GF-D8 (cell line): Measurements from ENCODE around the gene NFASC.

Experiments
- DNase-seq: peaks from one replicate; lab custom pipeline; 2025; lab: John Stamatoyannopoulos, UW

NFASC gene

DNA sequence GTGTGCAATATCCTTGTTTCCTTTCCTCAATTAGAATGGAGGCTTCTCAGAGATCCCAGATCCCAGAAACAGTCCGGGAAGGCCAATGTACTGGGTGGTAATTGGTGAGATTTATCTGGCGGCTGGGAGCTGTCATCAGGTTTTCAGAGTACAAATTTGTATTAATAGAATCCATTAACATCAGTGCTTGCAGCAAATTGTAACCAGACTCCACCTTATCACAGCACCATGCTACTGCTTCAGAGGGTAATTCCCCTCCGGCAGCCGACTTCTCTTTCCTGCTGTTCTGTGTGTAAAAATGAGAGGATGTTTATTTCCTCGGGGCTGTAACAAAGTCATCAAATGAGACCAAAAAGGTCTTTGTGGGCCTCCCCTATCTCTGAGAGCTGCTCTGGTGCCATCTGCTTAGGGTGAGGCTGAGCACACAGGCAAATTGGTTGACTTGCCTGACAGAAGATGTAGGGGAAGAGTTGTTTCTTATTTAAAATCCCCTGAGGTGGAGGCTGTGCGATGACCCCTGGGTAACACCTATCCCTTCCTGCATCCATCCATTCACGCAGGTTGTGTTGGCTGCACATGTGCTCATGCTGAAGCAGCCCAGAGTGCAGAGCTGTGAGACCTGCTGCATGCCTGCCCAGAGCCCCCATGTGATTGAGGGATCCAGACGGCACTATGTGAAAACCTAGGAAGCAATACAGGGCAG, 19.2 kb downstream of the NFASC start:
- no peak for DNase-seq

GRCh38 chr1:204891860-204892259, 21.2 kb downstream of the NFASC start:
- no peak for DNase-seq

GRCh38 chr1:204894031-204894430, 23.4 kb downstream of the NFASC start:
- DNase-seq, result no peak

- DNase-seq, result no peak
These were observed 23.9 kb downstream of the NFASC start for GRCh38 chr1:204894606-204895005.

DNA sequence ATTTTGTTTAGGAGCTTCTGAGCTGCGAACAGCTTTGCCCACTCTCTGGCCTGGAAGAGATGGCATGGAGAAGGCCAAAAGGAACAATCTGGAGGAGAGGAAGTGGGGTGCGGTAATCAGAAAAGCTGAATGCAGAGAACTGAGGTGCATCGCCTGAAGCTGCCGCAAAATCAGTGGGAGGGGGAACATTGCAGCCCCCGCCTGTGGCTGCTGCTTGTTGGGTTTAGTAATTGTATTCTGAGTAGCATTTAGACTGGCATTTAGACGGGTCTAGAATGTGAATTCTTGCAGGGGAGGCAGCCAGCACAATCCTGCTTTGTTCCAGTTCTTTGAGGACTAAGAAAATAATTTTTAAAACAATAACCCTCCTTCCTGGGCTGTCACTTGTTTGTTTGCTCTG, 25.4 kb downstream of the NFASC start:
- no peak for DNase-seq

DNA sequence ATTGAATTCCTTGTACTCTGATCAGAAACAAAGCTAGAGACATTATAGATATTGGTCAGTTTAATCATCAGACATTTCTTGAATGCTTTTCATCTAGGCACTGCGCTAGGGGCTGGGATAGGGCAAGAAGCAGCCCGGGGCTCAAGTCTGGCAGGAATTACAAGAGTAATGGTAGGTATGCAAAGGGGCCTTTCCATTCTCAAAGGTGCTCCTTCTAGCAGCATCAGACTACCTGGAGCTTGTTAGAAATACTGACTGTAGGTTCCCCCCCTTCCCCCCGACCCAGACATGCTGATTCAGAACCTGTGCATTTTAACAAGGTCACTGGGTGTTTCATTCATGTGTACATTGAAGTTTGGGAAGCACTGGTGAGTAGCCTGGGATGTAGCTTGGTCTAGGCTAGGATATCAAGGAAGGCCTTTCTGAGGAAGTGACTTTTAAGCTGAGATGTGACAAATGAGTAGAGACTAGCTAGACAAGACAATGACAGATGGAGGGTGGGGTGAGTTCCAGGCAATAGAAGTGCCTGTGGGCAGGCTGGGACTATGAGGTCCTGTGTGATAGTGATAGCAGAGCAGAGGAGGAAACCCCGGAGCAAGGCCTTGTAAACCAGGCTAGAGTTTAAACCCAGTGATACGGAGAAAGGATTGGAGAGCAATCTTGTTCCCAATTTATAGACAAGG, 26.3 kb downstream of the NFASC start:
- no peak for DNase-seq

GRCh38 chr1:204900721-204901120, 30.1 kb downstream of the NFASC start:
- no peak for DNase-seq

- DNase-seq, result no peak
These were observed 32.0 kb downstream of the NFASC start for GRCh38 chr1:204902671-204903070.

GRCh38 chr1:204904228-204904810, 33.7 kb downstream of the NFASC start:
- no peak for DNase-seq

- no peak for DNase-seq
These were observed 38.4 kb downstream of the NFASC start for GRCh38 chr1:204909109-204909508.

DNA sequence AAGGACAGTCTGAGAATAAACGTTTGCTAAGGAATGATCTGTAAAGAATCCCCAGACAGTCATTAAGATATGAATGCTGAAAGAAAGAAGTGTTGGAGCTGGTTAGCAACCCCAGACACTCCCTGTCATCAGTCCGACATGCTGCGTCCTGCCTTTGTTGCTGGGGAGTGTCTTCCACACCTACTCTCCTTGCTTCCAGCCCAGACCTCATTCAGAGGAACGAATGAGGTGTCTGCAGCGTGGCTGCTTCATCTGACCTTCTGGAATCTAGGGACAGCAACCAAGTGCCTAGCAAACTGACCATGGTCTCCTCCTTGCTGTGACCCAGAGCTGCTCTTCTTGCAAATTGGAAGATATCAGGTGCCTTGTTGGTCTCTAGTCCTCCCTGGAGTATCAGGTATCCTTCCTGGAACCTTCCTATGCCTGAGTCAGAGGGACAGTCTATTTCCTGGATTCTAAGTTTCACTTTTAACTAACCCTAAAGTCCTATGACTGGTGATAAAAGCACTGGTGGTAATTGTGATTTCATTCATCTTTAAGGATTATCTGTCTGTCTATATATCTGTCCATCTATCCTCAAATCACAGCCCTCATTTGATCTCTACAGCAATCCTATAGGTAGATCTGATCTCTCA, 45.3 kb downstream of the NFASC start:
- DNase-seq, result no peak

GRCh38 chr1:204917802-204918201, 47.1 kb downstream of the NFASC start:
- no peak for DNase-seq

DNA sequence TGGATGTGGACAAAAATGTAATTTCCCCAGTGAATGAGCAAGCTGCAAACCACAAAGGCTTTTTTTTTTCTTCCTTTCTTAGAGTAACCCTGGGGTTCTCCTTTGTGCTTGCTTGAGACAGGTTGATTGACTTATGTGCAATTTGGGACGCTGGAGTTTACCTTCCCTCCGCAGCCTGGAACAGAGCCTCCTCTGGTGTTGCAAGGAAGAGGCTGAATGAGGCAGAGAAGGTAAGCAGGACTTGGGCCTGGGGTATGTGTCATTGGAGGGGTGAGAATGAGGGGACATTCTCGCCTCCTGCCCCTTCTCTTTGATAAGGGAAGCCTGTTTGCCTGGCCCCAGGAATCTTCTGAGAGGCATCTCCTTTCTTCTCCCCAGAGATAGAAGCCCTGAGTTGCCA, 49.8 kb downstream of the NFASC start:
- DNase-seq, result no peak

GRCh38 chr1:204920967-204921366, 50.3 kb downstream of the NFASC start:
- DNase-seq, result no peak

DNA sequence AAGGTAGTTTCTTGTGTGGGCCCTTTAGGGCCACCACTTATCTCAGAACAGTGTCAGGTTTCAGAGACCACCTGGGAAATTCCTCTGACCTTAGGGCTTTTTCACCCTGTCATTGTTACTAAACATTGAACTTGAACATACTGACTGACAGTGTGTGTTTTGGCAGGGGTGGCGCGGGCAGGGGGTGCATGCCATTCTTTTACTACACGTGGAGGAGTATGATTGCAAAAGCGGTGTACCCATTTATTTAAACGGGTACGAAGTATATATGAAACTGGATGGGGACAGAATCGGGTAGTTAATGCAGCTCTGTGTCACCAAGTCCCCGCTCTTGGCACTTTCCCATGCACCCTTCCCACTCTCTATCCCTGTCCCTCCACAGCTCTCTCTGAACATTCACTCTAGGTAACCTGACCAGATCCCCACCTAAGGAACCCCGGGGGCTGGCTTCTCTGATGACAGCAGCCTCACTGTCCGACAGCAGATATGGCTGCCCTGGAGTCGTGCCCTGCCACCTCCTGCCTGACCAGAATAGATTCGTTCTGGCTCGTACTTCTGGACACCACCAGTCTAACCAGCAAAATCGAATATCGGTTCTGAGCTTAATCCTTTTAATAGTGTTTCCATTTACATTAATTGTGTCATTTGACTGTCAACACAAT, 51.3 kb downstream of the NFASC start:
- no peak for DNase-seq

DNA sequence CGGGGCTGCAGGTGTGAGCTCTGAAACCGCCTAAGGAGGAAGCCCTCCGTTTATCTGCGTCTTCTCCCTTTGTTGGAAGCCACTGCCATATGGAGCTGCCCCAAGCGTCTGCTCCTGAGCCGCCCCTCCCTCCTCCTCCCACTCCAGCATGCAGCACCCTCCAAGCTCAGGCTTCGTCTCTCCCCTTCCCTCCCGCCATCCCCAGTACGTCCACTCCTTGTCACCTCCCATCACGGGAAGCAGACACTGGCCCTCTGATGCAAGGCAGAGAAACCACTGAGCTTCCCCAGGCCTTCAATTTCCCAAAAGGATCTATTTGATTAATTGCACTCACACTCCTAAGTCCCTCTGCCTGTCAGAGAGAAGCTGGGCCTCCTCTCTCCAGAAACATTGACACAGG, 52.5 kb downstream of the NFASC start:
- no peak for DNase-seq

- no peak for DNase-seq
These were observed 53.0 kb downstream of the NFASC start for GRCh38 chr1:204923626-204924012.

- DNase-seq, result no peak
These were observed 53.5 kb downstream of the NFASC start for GRCh38 chr1:204924013-204924759.

DNA sequence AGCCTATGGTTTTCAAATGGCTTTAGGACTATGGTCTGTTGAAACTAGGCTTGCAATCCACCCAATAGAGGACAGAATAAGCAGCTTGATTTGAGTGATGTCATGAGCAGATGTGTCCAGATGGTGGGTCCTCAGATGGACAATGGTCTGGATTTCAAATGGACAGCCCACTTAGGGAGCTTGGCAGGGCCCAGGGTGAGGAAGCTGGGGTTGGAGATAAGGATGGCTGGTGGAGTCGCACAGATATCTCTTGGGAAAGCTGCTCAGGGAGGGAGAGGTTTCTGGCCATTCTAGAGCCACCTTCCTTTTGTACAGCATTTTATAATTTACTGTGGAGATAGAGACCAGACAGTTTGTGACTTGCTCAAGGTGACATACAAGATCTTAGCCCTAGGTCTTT, 55.0 kb downstream of the NFASC start:
- no peak for DNase-seq

DNA sequence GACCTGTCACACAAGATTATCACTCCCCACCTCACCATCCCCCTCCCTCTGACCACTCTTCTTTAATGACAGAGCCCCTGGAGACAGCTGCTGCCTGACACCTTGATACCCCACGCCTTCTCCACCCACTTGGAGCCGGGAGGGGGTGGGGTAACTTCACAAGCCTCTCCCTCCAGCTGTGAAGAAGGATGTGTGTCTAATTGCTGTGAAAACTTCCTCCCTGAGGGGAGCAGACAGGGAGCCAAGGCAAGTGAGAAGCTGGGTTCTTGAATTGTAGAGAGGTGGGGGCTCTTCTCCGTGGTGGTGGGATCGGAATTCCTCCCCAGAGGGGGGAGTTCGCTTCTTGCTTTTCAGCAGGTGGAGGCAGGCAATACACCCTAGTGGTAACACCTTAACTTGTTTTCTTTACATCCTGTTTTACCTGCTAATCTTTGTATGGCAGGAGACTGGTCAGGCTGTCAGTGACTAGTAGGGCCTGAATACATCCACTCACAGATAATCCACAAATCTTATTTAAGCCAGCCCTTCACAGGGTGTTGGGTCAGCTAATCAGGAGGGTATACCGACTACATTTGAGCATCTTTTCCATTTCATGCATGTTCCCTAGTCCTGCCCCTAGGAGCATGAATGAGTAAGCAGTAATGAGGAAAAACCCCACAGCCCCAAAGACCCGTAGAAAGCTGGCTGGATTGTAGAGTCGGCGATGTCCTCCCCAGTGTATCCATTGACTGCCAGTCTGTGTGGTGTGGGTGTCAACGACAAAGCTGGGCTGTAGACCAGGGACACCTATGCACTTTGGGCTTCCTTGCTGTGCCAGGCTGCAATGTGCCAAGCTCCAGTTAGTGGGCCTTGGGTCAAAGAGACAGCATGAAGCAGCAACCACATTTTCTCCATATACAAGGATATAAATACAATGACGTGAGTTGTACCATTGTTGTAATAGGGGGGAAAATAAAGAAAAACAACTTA, 57.3 kb downstream of the NFASC start:
- no peak for DNase-seq
